ENCODE measurements around the gene GMDS. TPM values are rescaled to one million over a fixed set of nuclear protein-coding genes. Genes with fewer than 3 reads are reported as not detected.

The GMDS gene
- total RNA-seq, 6 experiments from 2014 or later = 13.2 to 18.0 (median 14.7) TPM

GRCh38 chr6:1867197-1867596 is 378.2 kb downstream of the GMDS start:
- no peak for DNase-seq
- H3K27me3 Mint-ChIP-seq (ENCODE audit: insufficient read depth) = no peaks in the 10 kb centered on the region; the same call in 1 of the 2 replicates
- no peak overlapping the region for H3K27ac Mint-ChIP-seq
- no peaks in the 10 kb centered on the region for H3K36me3 Mint-ChIP-seq (ENCODE audit: low read depth)
- TF ChIP-seq, protein P1, sequence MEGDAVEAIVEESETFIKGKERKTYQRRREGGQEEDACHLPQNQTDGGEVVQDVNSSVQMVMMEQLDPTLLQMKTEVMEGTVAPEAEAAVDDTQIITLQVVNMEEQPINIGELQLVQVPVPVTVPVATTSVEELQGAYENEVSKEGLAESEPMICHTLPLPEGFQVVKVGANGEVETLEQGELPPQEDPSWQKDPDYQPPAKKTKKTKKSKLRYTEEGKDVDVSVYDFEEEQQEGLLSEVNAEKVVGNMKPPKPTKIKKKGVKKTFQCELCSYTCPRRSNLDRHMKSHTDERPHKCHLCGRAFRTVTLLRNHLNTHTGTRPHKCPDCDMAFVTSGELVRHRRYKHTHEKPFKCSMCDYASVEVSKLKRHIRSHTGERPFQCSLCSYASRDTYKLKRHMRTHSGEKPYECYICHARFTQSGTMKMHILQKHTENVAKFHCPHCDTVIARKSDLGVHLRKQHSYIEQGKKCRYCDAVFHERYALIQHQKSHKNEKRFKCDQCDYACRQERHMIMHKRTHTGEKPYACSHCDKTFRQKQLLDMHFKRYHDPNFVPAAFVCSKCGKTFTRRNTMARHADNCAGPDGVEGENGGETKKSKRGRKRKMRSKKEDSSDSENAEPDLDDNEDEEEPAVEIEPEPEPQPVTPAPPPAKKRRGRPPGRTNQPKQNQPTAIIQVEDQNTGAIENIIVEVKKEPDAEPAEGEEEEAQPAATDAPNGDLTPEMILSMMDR (IDR thresholded peaks at IDR 0.05) = no peak
- H3K4me3 Mint-ChIP-seq = no peak overlapping the region
- peaks cover 15% of the 10 kb centered on the region for H3K4me1 Mint-ChIP-seq (ENCODE audit: low read depth)
- no peaks in the 10 kb centered on the region for H3K9me3 Mint-ChIP-seq

- peaks cover 7% of the 10 kb centered on the region for H3K4me1 Mint-ChIP-seq (ENCODE audit: low read depth)
- H3K27ac Mint-ChIP-seq = no peak overlapping the region
- H3K9me3 Mint-ChIP-seq = no peaks in the 10 kb centered on the region
- DNase-seq = no peak
- H3K36me3 Mint-ChIP-seq (ENCODE audit: low read depth) = no peaks in the 10 kb centered on the region
- TF ChIP-seq, protein P1 (IDR thresholded peaks at IDR 0.05) = no peak
- no peak overlapping the region for H3K4me3 Mint-ChIP-seq
- no peaks in the 10 kb centered on the region for H3K27me3 Mint-ChIP-seq (ENCODE audit: insufficient read depth)
Measured at GRCh38 chr6:1865585-1865984, 379.8 kb downstream of the GMDS start.

GRCh38 chr6:1864496-1864895 is 380.9 kb downstream of the GMDS start:
- no peak overlapping the region for H3K4me3 Mint-ChIP-seq

GRCh38 chr6:1862411-1862810 is 383.0 kb downstream of the GMDS start:
- no peaks in the 10 kb centered on the region for H3K36me3 Mint-ChIP-seq (ENCODE audit: low read depth)
- no peaks in the 10 kb centered on the region for H3K9me3 Mint-ChIP-seq
- no peaks in the 10 kb centered on the region for H3K27me3 Mint-ChIP-seq (ENCODE audit: insufficient read depth)
- TF ChIP-seq, protein P1 (IDR thresholded peaks at IDR 0.05) = no peak
- no peak overlapping the region for H3K4me3 Mint-ChIP-seq
- no peak for DNase-seq
- H3K27ac Mint-ChIP-seq = no peak overlapping the region
- H3K4me1 Mint-ChIP-seq (ENCODE audit: low read depth) = peaks cover 7% of the 10 kb centered on the region

More at GRCh38 chr6:1864496-1864895, 380.9 kb downstream of the GMDS start:
- TF ChIP-seq, protein P1 (IDR thresholded peaks at IDR 0.05) = no peak
- Mint-ChIP-seq H3K4me1 (ENCODE audit: low read depth) (peaks cover 7% of the 10 kb centered on the region), H3K27ac (no peak overlapping the region), H3K36me3 (ENCODE audit: low read depth) (no peaks in the 10 kb centered on the region), H3K27me3 (ENCODE audit: insufficient read depth) (no peaks in the 10 kb centered on the region), H3K9me3 (no peaks in the 10 kb centered on the region)
- DNase-seq = no peak

- no peak for DNase-seq
- Mint-ChIP-seq H3K4me1 (ENCODE audit: low read depth) (peaks cover 13% of the 10 kb centered on the region), H3K27ac (no peak overlapping the region), H3K9me3 (no peaks in the 10 kb centered on the region), H3K27me3 (ENCODE audit: insufficient read depth) (no peaks in the 10 kb centered on the region), H3K4me3 (no peak overlapping the region), H3K36me3 (ENCODE audit: low read depth) (no peaks in the 10 kb centered on the region)
- TF ChIP-seq, protein P1 (IDR thresholded peaks at IDR 0.05) = no peak
Measured at GRCh38 chr6:1860756-1861348, 384.6 kb downstream of the GMDS start.
